HepG2 (cell line): ENCODE results near the gene RPL38. TPM values are rescaled to one million over a fixed set of nuclear protein-coding genes. Genes with fewer than 3 reads are reported as not detected.

Source experiments
- ATAC-seq: fragments of 200-7000 bp; cut with Tn5 transposase; 3 replicates; pipeline ENCODE4 v1.9.1; 2020; ENCODE audit warnings: mild to moderate bottlenecking, moderate library complexity
- BruUV-seq: library from RNA; stranded (reverse); fragments of 400-500 nt; replicated peaks from 2 replicates; lab custom pipeline; 2021; lab: Mats Ljungman, UMichigan
- CTCF ChIA-PET: fragments of 300-600 bp; formaldehyde crosslinking; extraction: SDS; loops from one replicate; lab custom pipeline; 2021; ENCODE audit warnings: low total read pairs, inconsistent platforms, low intra/inter-chr PET ratio; lab: Yijun Ruan, JAX
- POLR2A ChIA-PET: fragments of 350-600 bp; sonication (Branson Sonifier 250); formaldehyde crosslinking; loops from one replicate; lab custom pipeline; 2020; ENCODE audit warnings: antibody characterized with exemption, inconsistent platforms; lab: Yijun Ruan, JAX
- DNase-seq: peaks from one replicate; pipeline ENCODE4 v3.0.0-alpha.2; 2015; ENCODE audit warnings: low spot score
- FAIRE-seq: peaks from 3 replicates; lab custom pipeline; 2011; peaks lifted over from hg19 to GRCh38; lab: Jason Lieb, UNC
- H2AFZ ChIP-seq: one replicate; pipeline ENCODE4 v1.6.1; 2011; ENCODE audit warnings: low read length, inconsistent platforms
- H3K27ac ChIP-seq: fragments of 300-600 bp; 3 replicates; pipeline ENCODE4 v1.8.0; 2011; ENCODE audit warnings: mixed run types, mild to moderate bottlenecking, mixed read lengths, low read length, inconsistent platforms; ENCODE audit not compliant: insufficient read depth; ENCODE audit errors: extremely low read length
- H3K27me3 ChIP-seq, 2 experiments: fragments of 200-600 bp in 1 of 2; 2 replicates in 1 of 2; 3 replicates in 1 of 2; pipeline versions ENCODE4 v1.6.0 to v1.8.0; 2011; ENCODE audit warnings: low read length in 2 of 2, mild to moderate bottlenecking in 2 of 2, moderate library complexity in 2 of 2, inconsistent platforms in 1 of 2; ENCODE audit not compliant: insufficient read depth in 2 of 2, control insufficient read depth in 1 of 2
- H3K36me3 ChIP-seq, 2 experiments: fragments of 200-600 bp in 1 of 2; replicated peaks in 1 of 2; 2 replicates in 1 of 2; 3 replicates in 1 of 2; pipeline versions ENCODE4 v1.5.1 to v1.8.0; 2011; ENCODE audit warnings: low read length in 2 of 2, inconsistent platforms in 1 of 2; ENCODE audit not compliant: insufficient read depth in 2 of 2, control insufficient read depth in 1 of 2
- H3K4me1 ChIP-seq: 2 replicates; pipeline ENCODE4 v1.5.1; 2012; ENCODE audit warnings: low read length, inconsistent platforms; ENCODE audit not compliant: insufficient read depth
- H3K4me2 ChIP-seq: 2 replicates; pipeline ENCODE4 v1.6.0; 2011; ENCODE audit warnings: low read depth, low read length, inconsistent platforms
- H3K4me3 ChIP-seq, 3 experiments: fragments of 200-600 bp in 1 of 3; sonication (generic), shearing (Covaris generic) in 1 of 3; replicated peaks in 1 of 3; 2 replicates each; pipeline ENCODE4 v1.5.1; 2011 to 2016; ENCODE audit warnings: low read length in 3 of 3, inconsistent platforms in 2 of 3, low read depth in 2 of 3, mild to moderate bottlenecking in 2 of 3, control low read depth in 1 of 3, mixed read lengths in 1 of 3; ENCODE audit not compliant: insufficient read depth in 1 of 3
- H3K79me2 ChIP-seq: one replicate; pipeline ENCODE4 v1.6.1; 2011; ENCODE audit warnings: low read length, inconsistent platforms; ENCODE audit not compliant: insufficient read depth
- H3K9ac ChIP-seq: 2 replicates; pipeline ENCODE4 v1.6.0; 2011; ENCODE audit warnings: mild to moderate bottlenecking, low read depth, low read length, inconsistent platforms; ENCODE audit not compliant: insufficient read depth
- H3K9me3 ChIP-seq: 2 replicates; pipeline ENCODE4 v1.5.1; 2012; ENCODE audit warnings: mild to moderate bottlenecking, low read length
- H4K20me1 ChIP-seq: 2 replicates; pipeline ENCODE4 v1.6.0; 2011; ENCODE audit warnings: inconsistent platforms, mild to moderate bottlenecking, low read length, moderate library complexity; ENCODE audit not compliant: insufficient read depth
- GPBP1L1 ChIP-seq: sonication (generic); formaldehyde crosslinking; IDR thresholded peaks from 2 replicates; pipeline ENCODE4 v1.5.0; 2020; ENCODE audit warnings: mild to moderate bottlenecking, missing genetic modification reagents
- ZFP36 ChIP-seq: fragments of 150-350 bp; IDR thresholded peaks from 2 replicates; pipeline ENCODE4 v1.6.1; 2018; ENCODE audit warnings: borderline replicate concordance, low read length, low read depth; ENCODE audit not compliant: partially characterized antibody
- ZNF260 ChIP-seq: sonication (generic); formaldehyde crosslinking; IDR thresholded peaks from 2 replicates; pipeline ENCODE4 v1.4.0; 2020; ENCODE audit warnings: missing genetic modification reagents, low read depth, mild to moderate bottlenecking, borderline replicate concordance
- ZNF574 ChIP-seq: sonication (generic); formaldehyde crosslinking; IDR thresholded peaks from 2 replicates; pipeline ENCODE4 v1.4.0; 2020; ENCODE audit warnings: missing genetic modification reagents
- WGBS: methylation state at CpG from one replicate; pipeline ENCODE4 v1.1.6; 2017; ENCODE audit warnings: low lambda C conversion rate; 5-methylcytosine and 5-hydroxymethylcytosine counted together
- in situ Hi-C: cut with HindIII; loops from 2 replicates; pipeline ENCODE4 v1.10.0; 2017; ENCODE audit warnings: low pct_unique_long_range_greater_than_20kb; ENCODE audit not compliant: extremely low pct_ligation_motif_present
- intact Hi-C: fragments of 100-400 bp; cut with micrococcal nuclease; formaldehyde crosslinking; loops from one replicate; pipeline ENCODE4 v1.10.0; 2022; ENCODE audit not compliant: unreplicated experiment
- polyA plus RNA-seq, 8 experiments: library from polyadenylated mRNA; depleted of rRNA in 3 of 8; stranded (reverse) in 7 of 8; unstranded in 1 of 8; fragments of >200 nt; fragmentation: Illumina TruSeq in 4 of 8; extraction: Trizol in 4 of 8; gene quantifications; 2 replicates each; pipeline versions ENCODE4 v1.2.1 to v1.2.3, GENCODE V29; 2011 to 2016; ENCODE audit warnings: low read depth in 4 of 8, missing spikeins in 1 of 8, mixed read lengths in 1 of 8; ENCODE audit not compliant: insufficient read depth in 1 of 8
- total RNA-seq, 5 experiments: library from RNA; depleted of rRNA; stranded (reverse); fragments of >200 nt; fragmentation: Illumina TruSeq; extraction: Trizol; gene quantifications; 2 replicates each; pipeline ENCODE4 v1.2.3, GENCODE V29; 2016; ENCODE audit warnings: low read depth in 1 of 5

The RPL38 gene
- total and polyA plus RNA-seq, 2 of the 13 experiments (the other 11 are each of a cell fraction or from before 2014, with no cell fraction given), result 2,370 to 2,372 TPM

DNA sequence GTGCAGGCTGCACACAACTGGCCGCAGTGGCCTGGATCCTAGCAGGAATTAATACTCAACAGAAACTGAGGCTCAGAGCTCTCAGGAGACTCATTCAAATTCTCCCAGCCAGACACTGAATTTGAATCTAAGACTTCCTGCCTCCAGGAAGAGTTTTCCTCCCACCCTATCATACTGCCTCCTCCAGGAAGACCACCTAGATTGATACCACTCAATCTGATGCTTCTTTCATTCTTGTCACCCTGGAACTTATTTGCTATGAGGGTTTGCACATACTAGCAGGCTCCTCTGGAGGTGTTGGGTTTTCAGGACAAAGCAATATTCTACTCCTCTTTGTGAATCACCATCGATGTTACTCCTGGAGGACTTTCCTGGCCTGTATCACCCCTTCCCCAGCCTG, 5.7 kb upstream of the RPL38 start:
- ChIA-PET POLR2A (no interaction called here), CTCF (no interaction called here)
- Histone ChIP-seq H3K27ac (no peak overlapping the region), H3K9ac (no peak overlapping the region), H3K4me3 (no peak overlapping the region), H3K27me3 (peaks cover 27 to 83% of the 10 kb centered on the region in 2 experiments), H4K20me1 (no peaks in the 10 kb centered on the region), H3K4me1 (peaks cover 10% of the 10 kb centered on the region), H3K4me2 (no peak overlapping the region), H3K9me3 (no peaks in the 10 kb centered on the region), H2AFZ (no peak overlapping the region), H3K36me3 (no peaks in the 10 kb centered on the region), H3K79me2 (no peaks in the 10 kb centered on the region)
- TF ChIP-seq ZFP36 (peak; percentile 72), ZNF260 (no peak), ZNF574 (CRISPR knock-in tag) (no peak), GPBP1L1 (no peak)
- no peak for FAIRE-seq
- no peak for ATAC-seq
- 15% methylated on average over 2 of the region's 2 CpGs for WGBS
- intact Hi-C loops (no loop called here), in situ Hi-C loops (no loop called here)
- DNase-seq, result no peak
- no TSS peak for BruUV-seq
